Body of pancreas (tissue), 4 donors: ENCODE results near the gene MPV17L2. TPM values are rescaled to one million over a fixed set of nuclear protein-coding genes. Genes with fewer than 3 reads are reported as not detected.

Source experiments
- ATAC-seq: fragments of 150-250 bp; one replicate; pipeline ENCODE4 v1.9.1; 2016
- DNase-seq, 4 donors: peaks; one replicate each; pipeline ENCODE4 v3.0.0-alpha.2; 2019
- H3K27ac ChIP-seq, 4 donors: fragments of 200-600 bp; sonication (generic); 1 replicate in 3 of 4; 2 replicates in 1 of 4; pipeline versions ENCODE4 v1.5.1 to v1.6.1; 2016 to 2019; ENCODE audit warnings: mild to moderate bottlenecking in 1 of 4, mixed read lengths in 1 of 4, moderate library complexity in 1 of 4
- H3K27me3 ChIP-seq, 2 donors: fragments of 200-600 bp; sonication (generic); one replicate each; pipeline ENCODE4 v1.6.0; 2016; ENCODE audit warnings: mild to moderate bottlenecking in 1 of 2
- H3K36me3 ChIP-seq, 2 donors: fragments of 200-600 bp; sonication (generic); replicated peaks in 1 of 2; 2 replicates each; pipeline ENCODE4 v1.5.1; 2016; ENCODE audit warnings: low read depth in 2 of 2; ENCODE audit not compliant: insufficient read depth in 1 of 2
- H3K4me1 ChIP-seq: fragments of 200-600 bp; sonication (generic); one replicate; pipeline ENCODE4 v1.6.0; 2016
- H3K4me3 ChIP-seq, 2 donors: fragments of 200-600 bp; sonication (generic); 1 replicate in 1 of 2; 2 replicates in 1 of 2; pipeline ENCODE4 v1.5.1; 2016 to 2019
- H3K9me3 ChIP-seq, 3 donors: fragments of 200-600 bp; sonication (generic); 1 replicate in 2 of 3; 2 replicates in 1 of 3; pipeline ENCODE4 v1.5.1; 2016
- POLR2A ChIP-seq, 3 donors: fragments of 450-650 bp; IDR thresholded peaks; one replicate each; pipeline ENCODE4 v1.6.1; 2016; ENCODE audit warnings: antibody characterized with exemption in 3 of 3, mild to moderate bottlenecking in 2 of 3
- WGBS, 2 donors: methylation state at CpG; one replicate each; pipeline ENCODE4 v1.1.5; 2017; 5-methylcytosine and 5-hydroxymethylcytosine counted together
- intact Hi-C: fragments of 100-400 bp; cut with DNase I; formaldehyde crosslinking; loops from one replicate; pipeline ENCODE4 v1.15.1; 2023
- total RNA-seq, 2 donors: library from RNA; depleted of rRNA; stranded (reverse); fragments of >200 nt; gene quantifications; one replicate each; pipeline ENCODE4 v1.1.0, GENCODE V29; 2016
- TF ChIP-seq, protein P1 (sequence below), 7 experiments: fragments of 450-650 bp in 4 of 7; fragments of 200-600 bp in 3 of 7; sonication (generic) in 3 of 7; IDR thresholded peaks; one replicate each; pipeline ENCODE4 v1.5.1; 2016 to 2019; ENCODE audit warnings: antibody characterized with exemption in 7 of 7

Gene MPV17L2
- total RNA-seq, 2 donors from 2014 or later: 3.4 to 5.6 TPM

DNA sequence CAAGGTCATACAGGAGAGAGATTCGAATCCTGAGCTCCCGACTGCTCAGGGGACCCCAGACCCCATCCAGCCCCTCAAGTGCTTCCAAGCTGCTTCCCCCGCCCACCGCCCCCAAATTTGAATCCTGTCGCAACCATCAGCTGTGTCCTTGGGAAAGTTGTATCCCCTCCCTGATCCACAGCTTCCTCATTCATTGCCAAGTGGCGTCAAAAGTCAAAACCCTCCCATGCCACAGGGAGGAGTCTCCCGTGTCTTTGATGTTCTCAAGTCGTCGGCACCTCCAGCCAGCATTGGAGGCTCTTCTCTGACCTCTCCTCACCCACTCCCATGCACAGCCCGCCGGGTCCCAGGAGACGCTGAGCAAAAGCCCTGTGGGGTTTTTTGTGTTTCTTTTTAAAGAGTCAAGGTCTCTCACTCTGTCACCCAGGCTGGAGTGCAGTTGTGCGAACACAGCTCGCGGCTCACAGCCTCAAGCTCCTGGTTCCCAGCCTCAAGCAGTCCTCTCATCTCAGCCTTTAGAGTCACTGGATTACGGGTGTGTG is 22.2 kb upstream of the MPV17L2 start:
- H3K4me3 ChIP-seq: no peak overlapping the region
- peak overlapping the region in 2 of 4 donors; percentile 57 to 88 for H3K27ac ChIP-seq
- H3K4me1 ChIP-seq: peaks cover 25% of the 10 kb centered on the region
- peaks cover 0 to 2% of the 10 kb centered on the region in 2 donors for H3K36me3 ChIP-seq
- DNase-seq: peak in 2 of 4 donors; percentile 19 to 73
- 35 to 39% methylated on average over 13 to 16 of the region's 16 CpGs for WGBS, 2 donors
- ATAC-seq: no peak
- no peaks in the 10 kb centered on the region for H3K27me3 ChIP-seq
- intact Hi-C loops: no loop called here
- H3K9me3 ChIP-seq: no peaks in the 10 kb centered on the region
- peak in 1 of 3 donors; percentile 49 for TF ChIP-seq POLR2A (IDR thresholded peaks at IDR 0.05)
- TF ChIP-seq, protein P1, sequence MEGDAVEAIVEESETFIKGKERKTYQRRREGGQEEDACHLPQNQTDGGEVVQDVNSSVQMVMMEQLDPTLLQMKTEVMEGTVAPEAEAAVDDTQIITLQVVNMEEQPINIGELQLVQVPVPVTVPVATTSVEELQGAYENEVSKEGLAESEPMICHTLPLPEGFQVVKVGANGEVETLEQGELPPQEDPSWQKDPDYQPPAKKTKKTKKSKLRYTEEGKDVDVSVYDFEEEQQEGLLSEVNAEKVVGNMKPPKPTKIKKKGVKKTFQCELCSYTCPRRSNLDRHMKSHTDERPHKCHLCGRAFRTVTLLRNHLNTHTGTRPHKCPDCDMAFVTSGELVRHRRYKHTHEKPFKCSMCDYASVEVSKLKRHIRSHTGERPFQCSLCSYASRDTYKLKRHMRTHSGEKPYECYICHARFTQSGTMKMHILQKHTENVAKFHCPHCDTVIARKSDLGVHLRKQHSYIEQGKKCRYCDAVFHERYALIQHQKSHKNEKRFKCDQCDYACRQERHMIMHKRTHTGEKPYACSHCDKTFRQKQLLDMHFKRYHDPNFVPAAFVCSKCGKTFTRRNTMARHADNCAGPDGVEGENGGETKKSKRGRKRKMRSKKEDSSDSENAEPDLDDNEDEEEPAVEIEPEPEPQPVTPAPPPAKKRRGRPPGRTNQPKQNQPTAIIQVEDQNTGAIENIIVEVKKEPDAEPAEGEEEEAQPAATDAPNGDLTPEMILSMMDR (IDR thresholded peaks at IDR 0.05): no peak

DNA sequence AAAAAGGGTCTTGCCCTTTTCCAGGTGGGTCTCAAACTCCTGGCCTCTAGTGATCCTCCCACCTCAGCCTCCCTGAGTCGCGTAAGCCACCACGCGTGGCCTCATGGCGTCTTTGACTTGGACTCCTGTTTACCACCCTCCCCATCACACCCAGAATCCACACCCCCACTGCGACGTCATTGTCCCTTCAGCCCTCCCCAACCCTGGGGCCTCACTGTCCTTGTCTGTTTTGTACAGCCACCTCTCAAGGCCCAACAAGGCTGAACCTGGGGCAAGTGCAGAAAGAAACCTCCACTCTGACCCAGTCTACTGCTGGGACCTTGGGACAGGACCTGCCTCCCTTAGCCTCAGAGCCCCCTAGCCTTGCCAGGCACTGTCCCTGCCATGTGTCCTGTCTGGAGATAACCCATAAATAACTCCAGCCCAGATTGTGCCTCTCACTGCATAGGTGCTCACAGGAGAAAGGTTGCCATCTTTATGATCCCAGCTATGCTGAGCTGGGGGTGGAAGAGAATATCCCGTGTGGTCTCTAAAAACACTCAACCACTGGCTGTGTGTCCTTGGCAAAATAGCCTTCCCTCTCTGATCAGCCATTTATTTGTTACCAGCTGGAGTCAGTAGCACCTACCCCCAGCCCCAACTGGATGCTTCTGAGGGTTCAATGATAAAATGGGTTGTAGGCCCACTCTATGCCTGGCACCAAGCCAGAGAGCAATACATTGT is 21.3 kb upstream of the MPV17L2 start:
- Histone ChIP-seq H3K4me3 (no peak overlapping the region), H3K27me3 (no peaks in the 10 kb centered on the region), H3K36me3 (no peaks in the 10 kb centered on the region), H3K4me1 (peaks cover 25% of the 10 kb centered on the region), H3K9me3 (no peaks in the 10 kb centered on the region), H3K27ac (peak overlapping the region in 2 of 4 donors; percentile 57 to 88)
- no peak for TF ChIP-seq POLR2A (IDR thresholded peaks at IDR 0.05)
- TF ChIP-seq, protein P1 (IDR thresholded peaks at IDR 0.05): no peak
- DNase-seq (peak in 1 of 4 donors; percentile 20), ATAC-seq (no peak)
- 81 to 94% methylated on average over 7 to 8 of the region's 8 CpGs for WGBS, 2 donors
- intact Hi-C loops: no loop called here

DNA sequence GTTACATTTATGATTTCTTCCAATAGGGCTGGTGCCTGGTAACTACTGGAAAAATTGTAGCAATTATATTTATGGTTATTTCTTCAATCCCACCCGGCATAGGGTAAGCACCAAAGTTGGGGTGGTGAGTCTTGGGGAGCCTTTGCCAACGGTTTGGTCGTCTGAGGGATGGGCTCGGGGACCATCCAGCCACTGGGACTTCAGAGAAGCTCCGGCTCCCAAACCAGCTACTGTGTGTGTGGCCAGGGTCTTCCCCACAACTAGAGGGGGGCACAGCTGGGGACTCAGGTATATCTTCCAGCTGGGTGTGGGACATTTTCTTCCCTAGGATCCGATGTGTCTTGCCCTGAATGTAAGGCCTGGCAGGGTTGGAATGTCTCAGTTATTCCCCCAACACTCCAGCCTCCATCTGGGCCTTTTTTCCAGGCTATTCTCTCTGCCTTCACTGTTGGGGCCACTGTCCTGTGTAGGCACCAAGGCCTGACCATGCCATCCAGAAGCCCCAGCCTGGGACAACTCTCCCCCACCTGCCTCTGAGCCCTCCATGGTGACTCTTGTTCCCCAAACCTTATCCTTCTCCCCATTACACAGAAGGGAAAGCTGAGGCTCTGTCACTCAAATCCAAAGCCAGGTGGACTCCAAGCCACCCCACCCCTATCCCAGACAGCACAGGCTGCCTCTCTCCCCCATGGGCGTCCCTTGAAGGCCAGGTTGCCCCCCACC is 20.5 kb upstream of the MPV17L2 start:
- H3K4me3 ChIP-seq: no peak overlapping the region
- WGBS, 2 donors: 80 to 91% methylated on average over 7 of the region's 7 CpGs
- ATAC-seq (no peak), DNase-seq (no peak)
- TF ChIP-seq, protein P1 (IDR thresholded peaks at IDR 0.05): no peak
- no peak for TF ChIP-seq POLR2A (IDR thresholded peaks at IDR 0.05)
- no peaks in the 10 kb centered on the region for H3K9me3 ChIP-seq
- peak overlapping the region; percentile 40 to 88 (median 68) for H3K27ac ChIP-seq
- peaks cover 25% of the 10 kb centered on the region for H3K4me1 ChIP-seq
- H3K27me3 ChIP-seq: no peaks in the 10 kb centered on the region
- no peaks in the 10 kb centered on the region for H3K36me3 ChIP-seq
- intact Hi-C loops: no loop called here

- Histone ChIP-seq H3K36me3 (no peaks in the 10 kb centered on the region), H3K27ac (peak overlapping the region; percentile 60 to 88 (median 79)), H3K9me3 (no peaks in the 10 kb centered on the region), H3K27me3 (no peaks in the 10 kb centered on the region), H3K4me1 (peaks cover 25% of the 10 kb centered on the region), H3K4me3 (no peak overlapping the region)
- ATAC-seq: no peak
- DNase-seq: peak in 1 of 4 donors; percentile 80
- WGBS, 2 donors: 69 to 79% methylated on average over 15 to 17 of the region's 18 CpGs
- TF ChIP-seq POLR2A (IDR thresholded peaks at IDR 0.05): no peak
- TF ChIP-seq, protein P1 (IDR thresholded peaks at IDR 0.05): no peak
- intact Hi-C loops: no loop called here
Observed at GRCh38 chr19:18173054-18173571, 19.9 kb upstream of the MPV17L2 start.
